Measurements from ENCODE around the gene DACT1. TPM values are rescaled to one million over a fixed set of nuclear protein-coding genes. Genes with fewer than 3 reads are reported as not detected.

Gene DACT1
- total RNA-seq, 2 experiments from 2014 or later: not detected

DNA sequence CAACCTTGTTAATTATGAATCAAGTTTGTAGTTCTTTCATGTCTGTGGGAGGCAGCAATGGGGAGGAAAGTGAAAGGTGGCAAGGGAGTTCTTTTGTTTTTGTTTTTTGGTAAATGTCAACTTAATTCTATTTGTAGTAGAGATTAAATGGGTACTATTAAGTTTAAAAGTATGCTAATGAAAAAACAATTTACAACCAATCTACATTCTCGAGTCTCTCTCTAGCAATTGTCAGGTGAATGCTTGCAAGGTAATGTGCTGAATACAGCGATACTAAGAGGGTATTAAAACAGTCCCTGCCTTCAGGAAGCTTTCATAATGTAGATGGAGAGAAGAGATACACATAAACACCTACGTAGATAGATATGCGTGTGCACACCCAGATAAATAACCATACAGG is 1.6 kb upstream of the DACT1 start:
- no TSS peak for BruUV-seq (replicated peaks)
- Histone ChIP-seq H3K4me1 (ENCODE audit: insufficient read depth, low read length, poor library complexity, severe bottlenecking) (no peaks in the 10 kb centered on the region), H3K9me2 (ENCODE audit: insufficient read depth, low read length) (no peaks in the 10 kb centered on the region), H3K9me3 (ENCODE audit: low read length) (no peaks in the 10 kb centered on the region), H4K20me1 (ENCODE audit: insufficient read depth, low read length) (no peaks in the 10 kb centered on the region), H3K4me3 (ENCODE audit: low read depth, low read length, poor library complexity, severe bottlenecking) (no peak overlapping the region), H3K27ac (ENCODE audit: low read depth, low read length, poor library complexity, severe bottlenecking) (no peak overlapping the region), H3K4me2 (ENCODE audit: low read length) (no peak overlapping the region), H3K36me3 (ENCODE audit: insufficient read depth, low read length) (no peaks in the 10 kb centered on the region), H2AFZ (ENCODE audit: low read length) (no peak overlapping the region), H3K79me2 (ENCODE audit: insufficient read depth, low read depth, low read length) (no peaks in the 10 kb centered on the region)
- TF ChIP-seq EZH2phosphoT487 (IDR thresholded peaks at IDR 0.05; ENCODE audit: borderline replicate concordance, low read depth, low read length): no peak
- TF ChIP-seq, protein P1, sequence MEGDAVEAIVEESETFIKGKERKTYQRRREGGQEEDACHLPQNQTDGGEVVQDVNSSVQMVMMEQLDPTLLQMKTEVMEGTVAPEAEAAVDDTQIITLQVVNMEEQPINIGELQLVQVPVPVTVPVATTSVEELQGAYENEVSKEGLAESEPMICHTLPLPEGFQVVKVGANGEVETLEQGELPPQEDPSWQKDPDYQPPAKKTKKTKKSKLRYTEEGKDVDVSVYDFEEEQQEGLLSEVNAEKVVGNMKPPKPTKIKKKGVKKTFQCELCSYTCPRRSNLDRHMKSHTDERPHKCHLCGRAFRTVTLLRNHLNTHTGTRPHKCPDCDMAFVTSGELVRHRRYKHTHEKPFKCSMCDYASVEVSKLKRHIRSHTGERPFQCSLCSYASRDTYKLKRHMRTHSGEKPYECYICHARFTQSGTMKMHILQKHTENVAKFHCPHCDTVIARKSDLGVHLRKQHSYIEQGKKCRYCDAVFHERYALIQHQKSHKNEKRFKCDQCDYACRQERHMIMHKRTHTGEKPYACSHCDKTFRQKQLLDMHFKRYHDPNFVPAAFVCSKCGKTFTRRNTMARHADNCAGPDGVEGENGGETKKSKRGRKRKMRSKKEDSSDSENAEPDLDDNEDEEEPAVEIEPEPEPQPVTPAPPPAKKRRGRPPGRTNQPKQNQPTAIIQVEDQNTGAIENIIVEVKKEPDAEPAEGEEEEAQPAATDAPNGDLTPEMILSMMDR (conservative IDR thresholded peaks at IDR 0.05; ENCODE audit: low read length): no peak
- ChIA-PET POLR2A (interaction anchor here (0.9 kb wide), 1 partner anchor 7 kb away, joined by 7 read pairs; no protein-coding TSS in a partner anchor), CTCF (ENCODE audit: unreplicated experiment) (no interaction called here)
- no peak for DNase-seq (ENCODE audit: low spot score)
- intact Hi-C loops (cut with micrococcal nuclease; ENCODE audit: unreplicated experiment): no loop called here

DNA sequence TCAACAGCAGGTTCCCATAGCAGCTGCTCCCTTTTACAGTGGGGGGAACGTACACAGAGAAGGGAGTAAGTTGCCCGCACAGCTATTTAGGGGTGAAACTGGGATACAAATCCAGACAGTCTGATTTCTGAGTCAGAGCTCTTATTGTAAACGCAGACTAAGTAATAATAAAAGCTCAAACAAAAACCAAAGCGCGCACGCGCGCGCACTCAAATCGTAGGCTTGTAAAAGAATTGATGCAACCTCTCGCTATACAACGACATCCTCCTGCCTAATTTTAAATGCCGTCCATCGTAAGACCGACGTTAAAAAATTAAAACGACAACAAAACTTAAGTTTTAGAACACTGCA is 747 bp upstream of the DACT1 start:
- H3K4me3 ChIP-seq (ENCODE audit: low read depth, low read length, poor library complexity, severe bottlenecking): no peak overlapping the region
- TF ChIP-seq, protein P1 (conservative IDR thresholded peaks at IDR 0.05; ENCODE audit: low read length): no peak
- TF ChIP-seq EZH2phosphoT487 (IDR thresholded peaks at IDR 0.05; ENCODE audit: borderline replicate concordance, low read depth, low read length): no peak
- no peaks in the 10 kb centered on the region for H3K9me3 ChIP-seq (ENCODE audit: low read length)
- H3K9me2 ChIP-seq (ENCODE audit: insufficient read depth, low read length): no peaks in the 10 kb centered on the region
- intact Hi-C loops (cut with micrococcal nuclease; ENCODE audit: unreplicated experiment): no loop called here
- no peak for DNase-seq (ENCODE audit: low spot score)
- no peaks in the 10 kb centered on the region for H3K79me2 ChIP-seq (ENCODE audit: insufficient read depth, low read depth, low read length)
- no peak overlapping the region for H2AFZ ChIP-seq (ENCODE audit: low read length)
- H3K27ac ChIP-seq (ENCODE audit: low read depth, low read length, poor library complexity, severe bottlenecking): no peak overlapping the region
- no peak overlapping the region for H3K4me2 ChIP-seq (ENCODE audit: low read length)
- no peaks in the 10 kb centered on the region for H4K20me1 ChIP-seq (ENCODE audit: insufficient read depth, low read length)
- BruUV-seq (replicated peaks): no TSS peak
- H3K36me3 ChIP-seq (ENCODE audit: insufficient read depth, low read length): no peaks in the 10 kb centered on the region
- ChIA-PET POLR2A (no interaction called here), CTCF (ENCODE audit: unreplicated experiment) (interaction anchor here (0.6 kb wide), 1 partner anchor 20 kb away, joined by 10 read pairs; no protein-coding TSS in a partner anchor)
- no peaks in the 10 kb centered on the region for H3K4me1 ChIP-seq (ENCODE audit: insufficient read depth, low read length, poor library complexity, severe bottlenecking)

DNA sequence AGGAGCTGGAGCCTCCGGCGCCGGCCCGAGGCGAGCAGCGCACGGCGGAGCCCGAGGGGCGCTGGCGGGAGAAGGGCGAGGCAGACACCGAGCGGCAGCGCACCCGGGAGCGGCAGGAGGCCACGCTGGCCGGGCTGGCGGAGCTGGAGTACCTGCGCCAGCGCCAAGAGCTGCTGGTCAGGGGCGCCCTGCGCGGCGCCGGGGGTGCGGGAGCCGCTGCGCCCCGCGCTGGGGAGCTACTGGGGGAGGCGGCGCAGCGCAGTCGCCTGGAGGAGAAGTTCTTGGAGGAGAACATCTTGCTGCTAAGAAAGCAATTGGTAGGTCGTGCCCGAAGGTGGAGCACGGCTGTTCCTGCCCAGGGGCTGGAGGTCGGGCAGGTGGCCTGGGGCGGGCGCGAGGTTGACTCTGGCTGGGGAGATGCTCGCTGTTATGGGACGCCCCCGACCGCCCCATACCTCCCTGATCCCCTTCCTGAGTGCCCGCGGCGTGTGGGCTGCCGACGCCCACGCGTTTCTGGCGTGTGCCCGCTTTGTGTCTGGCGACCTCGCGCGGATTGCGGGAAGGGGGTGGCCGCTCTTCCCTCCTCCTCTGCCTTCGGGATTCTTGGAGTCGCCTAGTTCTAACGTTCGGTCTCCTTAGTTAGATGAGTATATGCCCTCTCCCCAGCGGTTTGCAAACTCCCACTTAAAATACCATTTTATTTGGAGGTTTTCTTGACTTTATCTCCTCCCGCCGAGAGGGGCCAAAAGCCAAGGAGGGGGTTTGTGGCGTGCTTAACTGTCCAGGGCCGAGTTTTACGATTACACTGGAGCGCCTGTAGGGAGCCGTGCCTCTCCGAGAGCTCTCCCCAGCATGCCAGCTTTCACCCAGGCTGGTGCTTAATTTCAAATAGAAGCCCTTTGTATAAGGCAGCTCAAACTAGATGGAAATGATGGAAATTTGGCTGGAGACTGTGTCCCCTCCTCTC is 752 bp downstream of the DACT1 start:
- no peaks in the 10 kb centered on the region for H3K4me1 ChIP-seq (ENCODE audit: insufficient read depth, low read length, poor library complexity, severe bottlenecking)
- DNase-seq (ENCODE audit: low spot score): no peak
- H3K79me2 ChIP-seq (ENCODE audit: insufficient read depth, low read depth, low read length): no peaks in the 10 kb centered on the region
- no peak overlapping the region for H3K27ac ChIP-seq (ENCODE audit: low read depth, low read length, poor library complexity, severe bottlenecking)
- H3K4me3 ChIP-seq (ENCODE audit: low read depth, low read length, poor library complexity, severe bottlenecking): no peak overlapping the region
- no peaks in the 10 kb centered on the region for H4K20me1 ChIP-seq (ENCODE audit: insufficient read depth, low read length)
- POLR2A ChIA-PET: no interaction called here
- no peak overlapping the region for H2AFZ ChIP-seq (ENCODE audit: low read length)
- no peak overlapping the region for H3K4me2 ChIP-seq (ENCODE audit: low read length)
- BruUV-seq (replicated peaks): no TSS peak
- intact Hi-C loops (cut with micrococcal nuclease; ENCODE audit: unreplicated experiment): no loop called here
- H3K9me2 ChIP-seq (ENCODE audit: insufficient read depth, low read length): no peaks in the 10 kb centered on the region
- H3K9me3 ChIP-seq (ENCODE audit: low read length): no peaks in the 10 kb centered on the region
- no peak for TF ChIP-seq EZH2phosphoT487 (IDR thresholded peaks at IDR 0.05; ENCODE audit: borderline replicate concordance, low read depth, low read length)
- TF ChIP-seq, protein P1 (conservative IDR thresholded peaks at IDR 0.05; ENCODE audit: low read length): no peak
- no peaks in the 10 kb centered on the region for H3K36me3 ChIP-seq (ENCODE audit: insufficient read depth, low read length)
- CTCF ChIA-PET (ENCODE audit: unreplicated experiment): no interaction called here

All from OCI-LY7 (cell line).